A549 (cell line): ENCODE results near the gene BTG1.

Source experiments
- CEBPB ChIP-seq, 2 experiments: fragments of >200 bp in 1 of 2; sonication (Bioruptor Twin) in 1 of 2; formaldehyde crosslinking in 1 of 2; IDR thresholded peaks; 2 replicates each; pipeline ENCODE4 v1.6.1; 2012 to 2016
- CTCF ChIP-seq: fragments of >200 bp; sonication (Bioruptor Twin); formaldehyde crosslinking; IDR thresholded peaks from 3 replicates; pipeline ENCODE4 v1.5.1; 2016
- GATA3 ChIP-seq: IDR thresholded peaks from 2 replicates; pipeline ENCODE4 v1.6.1; 2012; ENCODE audit warnings: borderline replicate concordance
- HMGXB4 ChIP-seq: fragments of 250-450 bp; sonication (Bioruptor Pico); IDR thresholded peaks from 2 replicates; pipeline ENCODE4 v1.5.0; 2021; ENCODE audit warnings: mild to moderate bottlenecking, moderate library complexity, borderline replicate concordance
- MAZ ChIP-seq: fragments of 150-350 bp; IDR thresholded peaks from 2 replicates; pipeline ENCODE4 v1.6.1; 2014; ENCODE audit warnings: antibody characterized with exemption, low read depth, low read length, borderline replicate concordance
- MYC ChIP-seq: IDR thresholded peaks from 2 replicates; pipeline ENCODE4 v1.6.1; 2012; ENCODE audit warnings: mild to moderate bottlenecking, inconsistent platforms, low read length, improper control_type of control experiment, borderline replicate concordance
- POLR2A ChIP-seq: IDR thresholded peaks from 2 replicates; pipeline ENCODE4 v1.6.1; 2012; ENCODE audit warnings: mild to moderate bottlenecking, low read length
- RAD21 ChIP-seq, 2 experiments: fragments of >200 bp in 1 of 2; sonication (Bioruptor Twin) in 1 of 2; formaldehyde crosslinking in 1 of 2; IDR thresholded peaks in 1 of 2; conservative IDR thresholded peaks in 1 of 2; 2 replicates in 1 of 2; 3 replicates in 1 of 2; pipeline ENCODE4 v1.6.1; 2012 to 2018; ENCODE audit warnings: inconsistent platforms in 1 of 2
- RCOR1 ChIP-seq: fragments of 150-350 bp; IDR thresholded peaks from 2 replicates; pipeline ENCODE4 v1.6.1; 2014; ENCODE audit warnings: antibody characterized with exemption, low read length, low read depth
- TF ChIP-seq, protein P1 (sequence below): fragments of 450-650 bp; IDR thresholded peaks from 2 replicates; pipeline ENCODE4 v1.6.1; 2014; ENCODE audit warnings: antibody characterized with exemption
- TF ChIP-seq, protein P2 (sequence below): IDR thresholded peaks from 2 replicates; pipeline ENCODE4 v1.6.1; 2012; ENCODE audit warnings: low read depth, borderline replicate concordance

DNA sequence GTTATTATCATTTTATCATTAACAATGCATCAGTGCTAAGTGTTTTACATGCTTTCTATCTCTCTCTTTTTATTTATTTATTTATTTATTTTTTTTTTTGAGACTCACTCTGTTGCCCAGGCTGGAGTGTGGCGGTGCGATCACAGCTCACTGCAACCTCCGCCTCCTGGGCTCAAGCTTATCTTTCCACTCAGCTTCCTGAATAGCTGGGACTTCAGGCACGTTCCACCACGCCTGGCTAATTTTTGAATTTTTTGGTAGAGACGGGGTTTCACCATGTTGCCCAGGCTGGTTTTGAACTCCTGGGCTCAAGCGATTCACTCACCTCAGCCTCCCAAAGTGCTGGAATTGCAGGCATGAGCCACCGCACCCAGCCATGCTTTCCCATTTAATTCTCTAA is 3.9 kb upstream of the BTG1 start:
- TF ChIP-seq GATA3, result no peak
- TF ChIP-seq, protein P1, sequence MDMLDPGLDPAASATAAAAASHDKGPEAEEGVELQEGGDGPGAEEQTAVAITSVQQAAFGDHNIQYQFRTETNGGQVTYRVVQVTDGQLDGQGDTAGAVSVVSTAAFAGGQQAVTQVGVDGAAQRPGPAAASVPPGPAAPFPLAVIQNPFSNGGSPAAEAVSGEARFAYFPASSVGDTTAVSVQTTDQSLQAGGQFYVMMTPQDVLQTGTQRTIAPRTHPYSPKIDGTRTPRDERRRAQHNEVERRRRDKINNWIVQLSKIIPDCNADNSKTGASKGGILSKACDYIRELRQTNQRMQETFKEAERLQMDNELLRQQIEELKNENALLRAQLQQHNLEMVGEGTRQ, result no peak
- TF ChIP-seq MYC, result no peak
- no peak for TF ChIP-seq MAZ
- no peak for TF ChIP-seq HMGXB4
- no peak for TF ChIP-seq CEBPB (IDR thresholded peaks at IDR 0.05)
- TF ChIP-seq CTCF, result no peak
- TF ChIP-seq, protein P2, sequence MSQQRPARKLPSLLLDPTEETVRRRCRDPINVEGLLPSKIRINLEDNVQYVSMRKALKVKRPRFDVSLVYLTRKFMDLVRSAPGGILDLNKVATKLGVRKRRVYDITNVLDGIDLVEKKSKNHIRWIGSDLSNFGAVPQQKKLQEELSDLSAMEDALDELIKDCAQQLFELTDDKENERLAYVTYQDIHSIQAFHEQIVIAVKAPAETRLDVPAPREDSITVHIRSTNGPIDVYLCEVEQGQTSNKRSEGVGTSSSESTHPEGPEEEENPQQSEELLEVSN, result no peak
- TF ChIP-seq RAD21 (conservative IDR thresholded peaks at IDR 0.05 in 1 of 2, IDR thresholded peaks at IDR 0.05 in 1 of 2), result no peak
- no peak for TF ChIP-seq RCOR1
- no peak for TF ChIP-seq POLR2A
